ENCODE data around the gene LRRC31.

DNA sequence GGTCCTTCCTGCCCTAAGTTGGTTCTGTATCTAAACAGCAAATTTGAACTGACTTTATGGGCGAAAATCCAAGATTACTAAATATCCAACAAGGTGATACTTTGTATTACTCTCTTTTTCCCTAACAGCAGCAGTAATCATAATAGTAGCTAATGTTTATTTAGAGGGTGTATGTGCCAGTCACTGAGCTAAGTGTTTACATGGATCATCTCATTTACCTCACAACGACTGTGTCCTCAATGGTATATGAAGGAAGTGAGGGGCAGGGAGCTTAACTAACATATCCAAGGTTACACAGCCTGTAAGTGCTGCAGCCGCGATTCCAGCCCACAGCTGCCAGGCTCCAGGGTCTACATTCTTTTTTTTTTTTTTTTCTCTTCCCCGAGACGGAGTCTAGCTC is 46.8 kb downstream of the LRRC31 start:
- TF ChIP-seq, protein P1, sequence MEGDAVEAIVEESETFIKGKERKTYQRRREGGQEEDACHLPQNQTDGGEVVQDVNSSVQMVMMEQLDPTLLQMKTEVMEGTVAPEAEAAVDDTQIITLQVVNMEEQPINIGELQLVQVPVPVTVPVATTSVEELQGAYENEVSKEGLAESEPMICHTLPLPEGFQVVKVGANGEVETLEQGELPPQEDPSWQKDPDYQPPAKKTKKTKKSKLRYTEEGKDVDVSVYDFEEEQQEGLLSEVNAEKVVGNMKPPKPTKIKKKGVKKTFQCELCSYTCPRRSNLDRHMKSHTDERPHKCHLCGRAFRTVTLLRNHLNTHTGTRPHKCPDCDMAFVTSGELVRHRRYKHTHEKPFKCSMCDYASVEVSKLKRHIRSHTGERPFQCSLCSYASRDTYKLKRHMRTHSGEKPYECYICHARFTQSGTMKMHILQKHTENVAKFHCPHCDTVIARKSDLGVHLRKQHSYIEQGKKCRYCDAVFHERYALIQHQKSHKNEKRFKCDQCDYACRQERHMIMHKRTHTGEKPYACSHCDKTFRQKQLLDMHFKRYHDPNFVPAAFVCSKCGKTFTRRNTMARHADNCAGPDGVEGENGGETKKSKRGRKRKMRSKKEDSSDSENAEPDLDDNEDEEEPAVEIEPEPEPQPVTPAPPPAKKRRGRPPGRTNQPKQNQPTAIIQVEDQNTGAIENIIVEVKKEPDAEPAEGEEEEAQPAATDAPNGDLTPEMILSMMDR (IDR thresholded peaks at IDR 0.05; ENCODE audit: low read depth, low read length, poor library complexity, severe bottlenecking) = no peak
- no peak for TF ChIP-seq EZH2phosphoT487 (IDR thresholded peaks at IDR 0.05; ENCODE audit: borderline replicate concordance, low read length)

Data from DOHH2 (cell line).